SK-N-MC (cell line): ENCODE measurements around the gene MRNIP.

ENCODE experiments used
- EZH2 ChIP-seq: fragments of 200-600 bp; sonication (generic); IDR thresholded peaks from one replicate; pipeline ENCODE4 v1.6.1; 2017; ENCODE audit warnings: antibody characterized with exemption
- FOXP2 ChIP-seq: optimal IDR thresholded peaks from 2 replicates; pipeline ENCODE3; 2011; ENCODE audit warnings: mild to moderate bottlenecking, moderate library complexity; ENCODE audit not compliant: insufficient read depth; ENCODE audit errors: extremely low read length, control extremely low read depth
- POLR2AphosphoS5 ChIP-seq: IDR thresholded peaks from 2 replicates; pipeline ENCODE4 v1.6.1; 2012; ENCODE audit warnings: mild to moderate bottlenecking, low read depth, low read length, borderline replicate concordance

- TF ChIP-seq POLR2AphosphoS5, result no peak
- TF ChIP-seq EZH2, result no peak
- TF ChIP-seq FOXP2, result no peak
Observed at GRCh38 chr5:179794575-179794974, 64.0 kb downstream of the MRNIP start.
